ENCODE results near the gene NPEPPS. TPM values are rescaled to one million over a fixed set of nuclear protein-coding genes. Genes with fewer than 3 reads are reported as not detected.
A peak's percentile ranks its signal among the peaks of the same experiment; 100 is the strongest.

NPEPPS gene
- total RNA-seq, 4 donors from 2014 or later = 96.8 to 317 (median 124) TPM

DNA sequence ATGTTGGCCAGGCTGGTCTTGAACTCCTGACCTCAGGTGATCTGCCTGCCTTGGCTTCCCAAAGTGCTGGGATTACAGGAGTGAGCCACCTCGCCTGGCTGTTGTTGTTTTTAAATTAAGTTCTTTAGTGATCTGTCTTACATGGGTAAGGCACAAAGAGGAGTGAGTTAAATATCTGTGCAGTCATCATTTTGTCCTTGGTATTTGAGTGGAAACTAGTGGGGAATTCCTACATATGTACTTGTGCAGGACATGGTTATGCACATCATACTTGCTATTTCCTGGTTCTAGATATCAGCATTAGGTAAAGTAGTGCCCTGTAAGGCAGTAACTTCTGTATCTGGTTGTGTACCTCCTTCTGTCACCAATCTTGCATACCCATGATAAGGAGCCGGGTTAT lies 122.5 kb downstream of the NPEPPS start:
- Histone ChIP-seq H3K27ac (no peak overlapping the region), H3K27me3 (no peaks in the 10 kb centered on the region), H3K9me3 (no peaks in the 10 kb centered on the region), H3K36me3 (peaks cover 64% of the 10 kb centered on the region), H3K4me1 (peaks cover 33% of the 10 kb centered on the region), H3K4me3 (no peak overlapping the region)
- no peak for TF ChIP-seq EP300 (IDR thresholded peaks at IDR 0.05)
- DNase-seq (ENCODE audit: low spot score in 2 of 2) = no peak
- WGBS = 55% methylated on average over 2 of the region's 2 CpGs

DNA sequence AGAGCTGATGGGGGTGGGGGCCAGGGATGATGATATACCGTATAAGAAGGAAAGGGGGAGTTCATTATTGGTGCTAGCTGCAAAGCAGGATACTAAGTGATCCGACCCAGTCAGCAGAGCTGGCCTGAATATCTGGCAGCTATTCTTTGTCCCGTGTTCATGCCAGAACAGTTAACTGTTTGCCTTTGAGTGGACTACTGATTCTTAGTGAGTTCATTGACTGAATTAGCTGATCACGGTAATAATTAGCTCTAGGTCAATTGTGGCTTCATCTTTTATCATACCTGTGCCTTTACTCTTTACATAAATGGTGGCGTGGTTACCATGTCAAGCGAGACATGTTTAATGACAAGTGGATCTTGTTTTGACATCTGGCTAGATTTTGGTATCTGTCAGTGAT lies 124.1 kb downstream of the NPEPPS start:
- H3K4me1 ChIP-seq = peaks cover 27% of the 10 kb centered on the region
- WGBS = 55% methylated on average over 6 of the region's 6 CpGs
- no peaks in the 10 kb centered on the region for H3K27me3 ChIP-seq
- no peak overlapping the region for H3K27ac ChIP-seq
- no peak overlapping the region for H3K4me3 ChIP-seq
- H3K36me3 ChIP-seq = peaks cover 80% of the 10 kb centered on the region
- TF ChIP-seq POLR2AphosphoS5 (IDR thresholded peaks at IDR 0.05) (no peak), EP300 (IDR thresholded peaks at IDR 0.05) (no peak), POLR2A (IDR thresholded peaks at IDR 0.05) (no peak)
- TF ChIP-seq, protein P1, sequence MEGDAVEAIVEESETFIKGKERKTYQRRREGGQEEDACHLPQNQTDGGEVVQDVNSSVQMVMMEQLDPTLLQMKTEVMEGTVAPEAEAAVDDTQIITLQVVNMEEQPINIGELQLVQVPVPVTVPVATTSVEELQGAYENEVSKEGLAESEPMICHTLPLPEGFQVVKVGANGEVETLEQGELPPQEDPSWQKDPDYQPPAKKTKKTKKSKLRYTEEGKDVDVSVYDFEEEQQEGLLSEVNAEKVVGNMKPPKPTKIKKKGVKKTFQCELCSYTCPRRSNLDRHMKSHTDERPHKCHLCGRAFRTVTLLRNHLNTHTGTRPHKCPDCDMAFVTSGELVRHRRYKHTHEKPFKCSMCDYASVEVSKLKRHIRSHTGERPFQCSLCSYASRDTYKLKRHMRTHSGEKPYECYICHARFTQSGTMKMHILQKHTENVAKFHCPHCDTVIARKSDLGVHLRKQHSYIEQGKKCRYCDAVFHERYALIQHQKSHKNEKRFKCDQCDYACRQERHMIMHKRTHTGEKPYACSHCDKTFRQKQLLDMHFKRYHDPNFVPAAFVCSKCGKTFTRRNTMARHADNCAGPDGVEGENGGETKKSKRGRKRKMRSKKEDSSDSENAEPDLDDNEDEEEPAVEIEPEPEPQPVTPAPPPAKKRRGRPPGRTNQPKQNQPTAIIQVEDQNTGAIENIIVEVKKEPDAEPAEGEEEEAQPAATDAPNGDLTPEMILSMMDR (IDR thresholded peaks at IDR 0.05) = no peak
- H3K9me3 ChIP-seq = no peaks in the 10 kb centered on the region
- no peak for DNase-seq (ENCODE audit: low spot score in 2 of 2)

DNA sequence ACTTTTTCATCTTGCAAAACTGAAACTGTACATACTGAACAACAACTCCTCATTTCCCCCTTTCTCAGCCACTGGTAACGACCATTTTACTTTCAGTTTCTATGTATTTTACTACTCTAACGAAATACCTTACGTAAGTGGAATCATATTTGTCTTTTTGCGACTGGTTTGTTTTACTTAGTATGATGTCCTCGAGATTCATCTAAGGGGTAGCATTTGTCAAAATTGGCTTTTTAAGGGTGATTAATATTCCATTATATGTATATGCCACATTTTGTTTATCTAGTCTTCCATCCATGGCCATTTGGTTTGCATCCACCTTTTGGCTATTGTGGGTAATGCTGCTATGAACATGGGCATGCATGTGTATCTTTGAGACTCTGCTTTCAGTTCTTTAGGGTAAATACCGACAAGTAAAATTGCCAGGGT lies 129.2 kb downstream of the NPEPPS start:
- Histone ChIP-seq H3K27ac (no peak overlapping the region), H3K36me3 (peaks cover 97% of the 10 kb centered on the region), H3K9me3 (no peaks in the 10 kb centered on the region), H3K4me3 (no peak overlapping the region), H3K4me1 (peaks cover 1% of the 10 kb centered on the region), H3K27me3 (no peaks in the 10 kb centered on the region)
- no peak for DNase-seq (ENCODE audit: low spot score in 2 of 2)
- 75% methylated on average over 6 of the region's 6 CpGs for WGBS
- TF ChIP-seq POLR2A (IDR thresholded peaks at IDR 0.05) = no peak
- TF ChIP-seq POLR2AphosphoS5 (IDR thresholded peaks at IDR 0.05) = no peak
- TF ChIP-seq EP300 (IDR thresholded peaks at IDR 0.05) = no peak
- TF ChIP-seq, protein P1 (IDR thresholded peaks at IDR 0.05) = no peak

DNA sequence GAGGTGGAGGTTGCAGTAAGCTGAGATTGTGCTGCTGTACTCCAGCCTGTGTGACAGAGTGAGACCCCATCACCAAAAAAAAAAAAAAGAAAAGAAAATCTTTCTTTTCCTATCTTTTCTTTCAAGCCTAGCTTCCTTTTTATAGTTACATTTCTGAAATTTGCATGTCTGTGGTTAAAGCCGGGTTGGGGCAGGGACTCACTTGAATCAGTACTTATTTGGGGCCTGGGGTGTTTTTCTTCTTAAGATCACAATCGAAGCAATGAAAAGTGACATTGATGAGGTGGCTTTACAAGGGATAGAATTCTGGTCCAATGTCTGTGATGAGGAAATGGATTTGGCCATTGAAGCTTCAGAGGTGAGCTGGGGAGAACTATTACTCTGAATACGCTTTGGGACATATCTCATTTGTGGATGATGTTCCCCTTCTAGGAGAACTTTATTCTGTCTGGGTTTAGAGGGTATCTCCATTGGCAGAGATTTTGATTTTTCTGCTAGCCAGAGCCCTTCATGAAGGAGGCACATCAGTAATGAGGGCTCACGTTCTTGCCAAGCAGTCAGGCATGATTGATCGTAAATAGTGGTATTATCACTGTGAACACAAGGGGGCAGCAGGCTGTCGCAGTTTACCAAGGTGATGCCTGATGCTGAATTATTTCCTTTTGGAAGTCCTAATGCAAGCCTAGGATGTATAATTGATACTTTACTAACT lies 133.2 kb downstream of the NPEPPS start:
- 45% methylated on average over 6 of the region's 6 CpGs for WGBS
- H3K4me1 ChIP-seq = no peaks in the 10 kb centered on the region
- TF ChIP-seq, protein P1 (IDR thresholded peaks at IDR 0.05) = peak; percentile 34 to 71
- TF ChIP-seq POLR2AphosphoS5 (IDR thresholded peaks at IDR 0.05) = no peak
- no peak for DNase-seq (ENCODE audit: low spot score in 2 of 2)
- H3K9me3 ChIP-seq = no peaks in the 10 kb centered on the region
- H3K27ac ChIP-seq = no peak overlapping the region
- no peak overlapping the region for H3K4me3 ChIP-seq
- H3K36me3 ChIP-seq = peaks cover 95% of the 10 kb centered on the region
- no peaks in the 10 kb centered on the region for H3K27me3 ChIP-seq

DNA sequence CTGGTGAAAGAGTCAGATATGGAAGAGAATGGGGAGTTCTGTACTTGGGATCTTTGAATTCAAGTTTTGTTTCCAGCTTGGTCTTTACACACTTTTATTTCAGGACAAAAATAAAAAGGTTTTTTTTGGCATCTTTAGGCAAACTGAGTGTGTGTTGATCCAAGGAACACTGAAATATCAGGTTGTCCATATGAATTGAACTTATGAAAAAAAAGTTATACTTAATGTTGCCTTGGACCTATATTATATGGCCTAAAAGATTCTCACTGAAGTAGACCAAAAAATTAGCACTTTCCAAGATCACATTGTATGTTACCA lies 133.7 kb downstream of the NPEPPS start:
- no peak for DNase-seq (ENCODE audit: low spot score in 2 of 2)
- Histone ChIP-seq H3K4me3 (no peak overlapping the region), H3K27ac (no peak overlapping the region), H3K36me3 (peaks cover 95% of the 10 kb centered on the region), H3K4me1 (no peaks in the 10 kb centered on the region), H3K9me3 (no peaks in the 10 kb centered on the region), H3K27me3 (no peaks in the 10 kb centered on the region)
- TF ChIP-seq POLR2AphosphoS5 (IDR thresholded peaks at IDR 0.05) = no peak
- TF ChIP-seq EP300 (IDR thresholded peaks at IDR 0.05) = no peak
- TF ChIP-seq, protein P1 (IDR thresholded peaks at IDR 0.05) = no peak
- TF ChIP-seq POLR2A (IDR thresholded peaks at IDR 0.05) = no peak

DNA sequence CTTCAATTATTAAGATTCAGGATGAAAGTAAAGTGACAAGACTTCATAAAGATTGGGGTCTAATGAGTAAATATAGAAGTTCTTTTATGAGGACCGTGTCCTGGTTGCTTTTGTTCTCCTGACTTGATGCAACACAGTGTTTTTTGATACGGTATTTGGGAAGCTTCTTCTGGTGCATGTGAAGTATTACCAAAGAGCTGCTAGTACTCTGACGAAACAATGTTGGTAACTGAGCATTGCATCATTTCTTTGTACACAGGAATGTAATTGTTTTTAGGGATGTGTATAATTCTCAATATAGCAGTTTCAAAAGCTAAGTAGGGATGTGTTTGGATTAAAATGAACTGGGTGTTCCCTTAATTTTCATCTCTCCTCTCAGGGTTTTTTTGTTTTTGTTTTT lies 134.7 kb downstream of the NPEPPS start:
- no peak for DNase-seq (ENCODE audit: low spot score in 2 of 2)
- Histone ChIP-seq H3K27ac (no peak overlapping the region), H3K4me3 (no peak overlapping the region), H3K9me3 (no peaks in the 10 kb centered on the region), H3K27me3 (no peaks in the 10 kb centered on the region), H3K36me3 (peaks cover 97% of the 10 kb centered on the region), H3K4me1 (no peaks in the 10 kb centered on the region)
- WGBS = 73% methylated on average over 3 of the region's 3 CpGs
- TF ChIP-seq, protein P1 (IDR thresholded peaks at IDR 0.05) = no peak
- TF ChIP-seq POLR2AphosphoS5 (IDR thresholded peaks at IDR 0.05) = no peak
- TF ChIP-seq POLR2A (IDR thresholded peaks at IDR 0.05) = no peak
- TF ChIP-seq EP300 (IDR thresholded peaks at IDR 0.05) = no peak

Data from suprapubic skin (tissue), 4 donors.